Measurements from ENCODE around the gene ANGPTL2. TPM values are rescaled to one million over a fixed set of nuclear protein-coding genes. Genes with fewer than 3 reads are reported as not detected.

ANGPTL2 gene
- total RNA-seq, 4 donors from 2014 or later: 78.4 to 95.0 (median 87.3) TPM

- TF ChIP-seq CTCF (IDR thresholded peaks at IDR 0.05; ENCODE audit: low read depth): no peak
Measured at GRCh38 chr9:127064335-127064734, 58.1 kb downstream of the ANGPTL2 start.

DNA sequence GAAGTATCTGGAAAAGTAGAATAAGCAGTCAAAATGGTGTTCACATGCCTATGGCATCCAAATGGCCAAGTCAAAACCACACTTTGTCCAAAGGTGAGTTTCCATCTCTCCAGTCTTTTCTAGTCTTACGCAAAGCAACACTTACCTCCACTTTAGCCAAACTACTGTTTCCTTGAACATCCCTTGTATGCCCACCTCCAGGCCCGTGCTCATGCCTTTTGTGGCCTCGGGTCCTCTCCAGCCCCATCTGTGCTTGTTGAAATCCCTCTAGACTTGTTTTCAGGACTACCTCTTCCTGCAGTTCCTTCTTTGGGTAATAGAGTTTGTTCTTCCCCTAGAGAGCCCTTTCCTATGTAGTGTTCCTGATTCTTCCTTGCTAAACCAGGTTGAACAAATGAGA lies 61.0 kb downstream of the ANGPTL2 start:
- TF ChIP-seq CTCF (IDR thresholded peaks at IDR 0.05; ENCODE audit: low read depth): no peak

DNA sequence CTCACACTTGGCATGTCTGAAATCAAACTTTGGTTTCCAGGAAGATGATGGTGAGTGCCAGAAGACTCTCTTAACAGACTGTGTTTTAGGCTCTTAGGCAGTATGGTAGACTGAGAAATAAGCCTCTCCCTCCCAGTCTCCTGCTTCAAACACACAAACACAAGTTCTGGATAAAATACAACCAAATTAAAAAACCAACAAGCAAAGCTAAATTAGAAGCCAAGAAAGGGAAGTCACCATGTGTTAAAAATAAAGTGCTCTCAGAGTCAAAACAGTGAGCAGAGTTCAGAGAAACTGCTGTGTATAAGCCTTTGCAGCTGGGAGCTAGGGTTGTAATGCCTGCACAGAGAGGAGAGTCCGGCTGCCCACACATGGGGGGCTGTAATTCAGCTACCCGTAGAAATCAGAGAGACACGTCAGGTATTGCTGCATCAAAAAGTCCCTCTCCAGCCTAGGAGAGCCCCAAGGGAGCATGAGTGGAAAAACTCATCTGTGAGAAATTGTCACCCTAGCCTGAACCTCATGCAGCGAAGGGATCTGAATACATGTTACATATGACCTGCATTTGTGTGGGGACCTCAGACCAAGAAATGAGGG lies 62.6 kb downstream of the ANGPTL2 start:
- TF ChIP-seq CTCF (IDR thresholded peaks at IDR 0.05; ENCODE audit: low read depth): no peak

DNA sequence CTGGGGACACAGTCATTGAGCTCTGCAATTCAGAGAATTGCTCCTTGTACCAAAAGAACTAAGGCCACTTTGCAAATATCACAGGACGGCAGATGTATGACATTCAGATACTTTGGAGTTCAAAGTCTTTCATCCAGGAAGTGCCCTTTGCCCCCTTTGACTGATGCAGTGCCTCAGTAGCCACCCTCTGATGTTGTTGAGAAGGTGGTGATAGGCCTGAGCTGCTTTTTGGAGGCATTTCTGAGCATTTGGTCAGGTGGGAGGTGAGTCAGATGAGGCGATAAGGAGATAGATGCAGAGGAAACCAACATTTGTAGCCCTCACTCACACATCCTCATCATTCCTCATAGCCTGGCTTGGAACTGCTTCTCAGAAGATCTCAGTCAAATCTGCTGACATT lies 63.4 kb downstream of the ANGPTL2 start:
- TF ChIP-seq CTCF (IDR thresholded peaks at IDR 0.05; ENCODE audit: low read depth): no peak

DNA sequence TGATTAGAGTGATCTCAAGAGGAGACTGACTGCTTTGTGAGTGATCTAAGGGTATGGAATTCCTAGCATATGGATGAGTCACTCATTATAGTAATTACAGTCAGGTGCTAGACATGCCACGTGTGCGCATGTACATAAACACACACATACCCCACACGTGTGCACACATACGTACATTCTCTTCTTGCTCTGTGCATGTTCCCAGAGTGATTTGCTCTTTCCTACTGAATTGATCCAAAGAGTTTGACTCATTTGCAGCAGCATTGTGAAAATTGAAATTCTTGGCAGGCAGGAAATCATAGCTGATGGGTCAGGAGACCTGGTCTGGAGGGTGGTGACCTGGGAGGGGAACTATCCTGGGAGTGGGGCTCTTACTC lies 63.8 kb downstream of the ANGPTL2 start:
- no peak for TF ChIP-seq CTCF (IDR thresholded peaks at IDR 0.05; ENCODE audit: low read depth)

DNA sequence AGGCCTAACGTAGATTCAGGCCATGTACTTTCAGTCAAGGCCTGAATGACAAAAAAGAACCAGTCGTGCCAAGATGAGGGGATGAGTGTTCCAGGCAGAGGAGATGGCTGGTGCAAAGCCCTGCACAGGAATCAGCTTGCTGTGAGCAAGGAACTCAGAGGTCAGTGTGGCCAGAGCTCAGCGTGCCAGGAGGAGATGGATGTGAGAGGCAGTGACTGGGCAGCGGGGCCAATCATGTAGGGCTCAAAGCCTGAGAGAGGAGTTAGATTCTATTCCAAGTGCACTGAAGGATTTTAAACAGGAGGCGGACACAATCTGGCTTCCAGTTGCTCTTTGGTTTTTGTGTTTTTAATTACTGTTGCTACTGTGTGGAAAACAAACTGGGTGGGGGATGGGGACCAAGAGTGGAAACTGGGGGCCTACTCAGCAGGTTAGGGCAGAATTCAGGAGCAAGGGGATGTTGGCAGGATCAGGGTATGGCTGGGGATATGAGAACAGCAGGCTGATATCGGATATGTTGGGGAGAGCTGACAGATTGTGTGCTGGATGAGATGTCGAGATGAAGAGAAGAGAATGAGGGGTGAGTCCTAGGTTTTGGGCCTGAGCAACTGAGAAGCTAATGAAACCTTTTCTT lies 64.3 kb downstream of the ANGPTL2 start:
- TF ChIP-seq CTCF (IDR thresholded peaks at IDR 0.05; ENCODE audit: low read depth): no peak

GRCh38 chr9:127056446-127056845 lies 66.0 kb downstream of the ANGPTL2 start:
- TF ChIP-seq CTCF (IDR thresholded peaks at IDR 0.05; ENCODE audit: low read depth): no peak

Measured in subcutaneous adipose tissue (tissue), 4 donors.